Endodermal cell (in vitro differentiated cells): ENCODE data around the gene HOXC6. TPM values are rescaled to one million over a fixed set of nuclear protein-coding genes. Genes with fewer than 3 reads are reported as not detected.

Experiments
- DNase-seq: peaks from one replicate; pipeline ENCODE4 v3.0.0-alpha.2; 2017
- H3K27ac ChIP-seq: 2 replicates; pipeline ENCODE4 v1.5.1; 2013; ENCODE audit warnings: mild to moderate bottlenecking, low read depth, low read length, moderate library complexity
- H3K27me3 ChIP-seq: 2 replicates; pipeline ENCODE4 v1.6.1; 2013; ENCODE audit warnings: mild to moderate bottlenecking, low read length, moderate library complexity; ENCODE audit not compliant: insufficient read depth, control insufficient read depth, poor library complexity, severe bottlenecking
- H3K36me3 ChIP-seq: 2 replicates; pipeline ENCODE4 v1.7.0; 2013; ENCODE audit warnings: mild to moderate bottlenecking, low read length, moderate library complexity; ENCODE audit not compliant: control insufficient read depth, insufficient read depth
- H3K4me1 ChIP-seq: one replicate; pipeline ENCODE4 v1.7.0; 2013; ENCODE audit warnings: low read length; ENCODE audit not compliant: control insufficient read depth, insufficient read depth
- H3K4me3 ChIP-seq: 2 replicates; pipeline ENCODE4 v1.5.1; 2013; ENCODE audit warnings: mild to moderate bottlenecking, low read length, moderate library complexity
- H3K9ac ChIP-seq: 2 replicates; pipeline ENCODE4 v1.6.1; 2013; ENCODE audit warnings: mild to moderate bottlenecking, low read length, moderate library complexity; ENCODE audit not compliant: poor library complexity, severe bottlenecking; ENCODE audit errors: extremely low read depth
- H3K9me3 ChIP-seq: 2 replicates; pipeline ENCODE4 v1.6.1; 2013; ENCODE audit warnings: mild to moderate bottlenecking, low read length, moderate library complexity; ENCODE audit not compliant: control insufficient read depth
- H3K27ac Mint-ChIP-seq: 2 replicates; pipeline ENCODE4 v1.8.0; 2020; ENCODE audit warnings: mixed read lengths
- H3K27me3 Mint-ChIP-seq: 2 replicates; pipeline ENCODE4 v1.8.0; 2021; ENCODE audit warnings: mild to moderate bottlenecking, mixed read lengths; ENCODE audit not compliant: insufficient read depth
- H3K36me3 Mint-ChIP-seq: 2 replicates; pipeline ENCODE4 v1.8.0; 2020; ENCODE audit warnings: low read depth, mixed read lengths
- H3K4me1 Mint-ChIP-seq: 2 replicates; pipeline ENCODE4 v1.8.0; 2020; ENCODE audit warnings: mixed read lengths
- H3K4me3 Mint-ChIP-seq: 2 replicates; pipeline ENCODE4 v1.8.0; 2020; ENCODE audit warnings: mild to moderate bottlenecking, moderate library complexity, mixed read lengths
- H3K9me3 Mint-ChIP-seq: 2 replicates; pipeline ENCODE4 v1.8.0; 2020; ENCODE audit warnings: mild to moderate bottlenecking, mixed read lengths
- CTCF ChIP-seq: fragments of 200-600 bp; sonication (generic); conservative IDR thresholded peaks from 2 replicates; pipeline ENCODE4 v1.5.0; 2021; ENCODE audit warnings: antibody characterized with exemption, mild to moderate bottlenecking
- WGBS, 2 experiments: methylation state at CpG; one replicate each; pipeline versions ENCODE4 v1.1.5 to v1.1.7; 2013; ENCODE audit warnings: missing lambda C conversion rate in 2 of 2, mixed read lengths in 1 of 2; ENCODE audit not compliant: insufficient coverage in 1 of 2, insufficient read length in 1 of 2; 5-methylcytosine and 5-hydroxymethylcytosine counted together
- total RNA-seq, 2 donors: library from RNA; stranded (reverse); fragmentation: NEBNext Ultra II Directional in 1 of 2; extraction: Animal tissue kit (Norgen Biotek cat#: 25700) in 1 of 2; gene quantifications; 2 replicates in 1 of 2; 3 replicates in 1 of 2; pipeline ENCODE4 v1.2.1, GENCODE V29; 2021

Gene HOXC6
- total RNA-seq, 2 donors from 2014 or later, result not detected

- DNase-seq, result no peak
- Mint-ChIP-seq H3K27ac (no peak overlapping the region), H3K9me3 (peaks cover 10% of the 10 kb centered on the region), H3K4me1 (no peaks in the 10 kb centered on the region), H3K27me3 (peaks cover 97% of the 10 kb centered on the region), H3K36me3 (no peaks in the 10 kb centered on the region), H3K4me3 (no peak overlapping the region)
- Histone ChIP-seq H3K27ac (no peak overlapping the region), H3K4me3 (no peak overlapping the region), H3K9ac (no peak overlapping the region), H3K36me3 (no peaks in the 10 kb centered on the region), H3K4me1 (no peaks in the 10 kb centered on the region), H3K9me3 (peaks cover 15% of the 10 kb centered on the region), H3K27me3 (peaks cover 100% of the 10 kb centered on the region)
- TF ChIP-seq CTCF, result no peak
- WGBS, 2 experiments, result 40 to 42% methylated on average over 4 to 6 of the region's 6 CpGs
Observed at GRCh38 chr12:54035568-54036264, 7.5 kb downstream of the HOXC6 start.

- peak; percentile 68 for DNase-seq
- Histone ChIP-seq H3K4me3 (no peak overlapping the region), H3K9me3 (peaks cover 15% of the 10 kb centered on the region), H3K36me3 (no peaks in the 10 kb centered on the region), H3K4me1 (no peaks in the 10 kb centered on the region), H3K27me3 (peaks cover 100% of the 10 kb centered on the region), H3K9ac (no peak overlapping the region), H3K27ac (no peak overlapping the region)
- H3K27ac Mint-ChIP-seq, result no peak overlapping the region
- 34 to 53% methylated on average over 5 to 14 of the region's 14 CpGs for WGBS, 2 experiments
- H3K9me3 Mint-ChIP-seq, result peaks cover 10% of the 10 kb centered on the region
- peaks cover 97% of the 10 kb centered on the region for H3K27me3 Mint-ChIP-seq
- no peak overlapping the region for H3K4me3 Mint-ChIP-seq
- TF ChIP-seq CTCF, result no peak
- no peaks in the 10 kb centered on the region for H3K4me1 Mint-ChIP-seq
- no peaks in the 10 kb centered on the region for H3K36me3 Mint-ChIP-seq
Observed at GRCh38 chr12:54036620-54037359, 8.6 kb downstream of the HOXC6 start.

DNA sequence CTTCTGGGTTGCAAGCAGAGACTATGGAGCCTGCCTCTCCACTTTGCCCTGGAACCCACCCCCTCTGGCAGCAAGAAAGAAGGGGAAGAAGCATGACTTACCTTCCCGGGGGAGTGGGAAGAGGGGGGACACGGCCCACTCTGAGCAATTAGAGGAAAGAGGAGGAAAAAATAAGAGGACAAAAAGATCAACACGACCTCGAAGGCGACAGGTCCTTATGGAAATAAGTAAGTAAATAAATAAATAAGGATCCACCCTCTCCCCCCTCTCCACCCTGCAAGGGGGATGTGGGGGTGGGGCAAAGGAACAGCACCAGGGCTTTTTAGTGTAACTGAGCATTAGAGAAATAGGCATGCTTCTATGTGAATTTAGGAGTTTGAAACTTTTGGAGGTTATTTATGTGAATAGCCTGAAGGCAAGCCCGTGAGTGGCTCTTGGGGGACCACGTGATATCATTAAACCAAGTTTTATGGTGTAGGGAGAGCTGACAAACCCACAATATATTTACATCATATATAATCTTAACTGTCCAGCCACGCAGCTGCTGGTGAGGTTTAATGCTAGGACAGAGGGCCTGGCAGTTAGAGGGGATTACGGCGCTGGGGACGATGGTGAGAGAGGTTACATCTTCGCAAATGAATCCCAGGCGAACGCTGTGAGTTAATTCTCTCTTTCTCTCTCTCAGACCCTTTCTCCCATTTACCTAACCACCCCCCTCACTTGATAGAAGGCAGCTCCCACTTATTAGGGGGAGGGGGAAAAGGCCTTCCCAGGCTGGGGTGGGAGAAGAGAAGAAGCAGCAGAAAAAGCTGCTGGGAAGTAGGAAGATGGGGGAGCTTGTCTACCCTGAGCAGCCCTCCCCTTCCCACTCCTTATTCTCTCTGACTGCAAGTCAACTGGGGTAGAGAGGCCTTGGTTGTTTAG is 9.4 kb downstream of the HOXC6 start:
- Mint-ChIP-seq H3K36me3 (no peaks in the 10 kb centered on the region), H3K4me1 (no peaks in the 10 kb centered on the region), H3K4me3 (no peak overlapping the region), H3K27me3 (peaks cover 97% of the 10 kb centered on the region), H3K9me3 (peaks cover 10% of the 10 kb centered on the region), H3K27ac (no peak overlapping the region)
- DNase-seq, result no peak
- H3K27me3 ChIP-seq, result peaks cover 100% of the 10 kb centered on the region
- no peak overlapping the region for H3K4me3 ChIP-seq
- peaks cover 15% of the 10 kb centered on the region for H3K9me3 ChIP-seq
- TF ChIP-seq CTCF, result no peak
- H3K36me3 ChIP-seq, result no peaks in the 10 kb centered on the region
- no peak overlapping the region for H3K9ac ChIP-seq
- H3K4me1 ChIP-seq, result no peaks in the 10 kb centered on the region
- 38% methylated on average over 7 of the region's 14 CpGs; no CpG with 5 or more reads in 1 of the 2 experiments for WGBS, 2 experiments
- no peak overlapping the region for H3K27ac ChIP-seq
